NCI-H128 (cell line): Measurements from ENCODE around the gene ATP6V0A4.
"Not testable (repeated sequence)": the region's sequence is repeated elsewhere in the genome, so short reads cannot be mapped to it uniquely, and the experiment has no call there.

Experiments
- DNase-seq: peaks from one replicate; lab custom pipeline; 2025; ENCODE audit not compliant: unreplicated experiment; lab: John Stamatoyannopoulos, UW

The ATP6V0A4 gene

DNA sequence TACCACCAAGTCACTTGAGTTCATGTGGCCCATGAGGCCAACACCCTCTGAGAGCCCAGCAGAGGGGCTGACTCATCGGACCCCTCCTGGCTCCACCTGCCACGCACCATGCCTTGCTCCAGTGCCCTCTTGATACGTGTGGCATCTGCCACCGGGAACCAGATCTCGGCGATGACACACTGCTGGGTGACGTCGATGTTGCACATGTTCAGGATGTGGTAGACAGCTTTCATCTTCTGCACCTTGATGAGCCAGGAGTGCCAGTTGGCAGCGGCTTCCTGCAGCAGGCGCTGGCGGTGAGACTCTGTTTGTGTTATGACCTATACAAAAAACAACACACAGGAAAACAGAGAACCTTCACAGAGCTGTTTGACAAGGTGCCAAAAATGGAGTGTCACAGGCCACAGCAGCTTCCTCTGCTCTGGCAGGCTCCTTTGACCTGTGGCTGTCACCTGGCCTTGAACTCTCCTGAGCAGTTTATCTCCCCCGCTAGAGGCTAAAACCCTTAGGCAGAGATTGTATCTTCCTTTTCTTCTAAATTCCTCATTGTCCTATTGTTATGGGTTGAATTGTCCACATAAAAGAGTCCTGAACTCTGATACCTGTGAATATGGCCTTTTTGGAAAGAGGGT lies 45.4 kb downstream of the ATP6V0A4 start:
- no peak for DNase-seq

DNA sequence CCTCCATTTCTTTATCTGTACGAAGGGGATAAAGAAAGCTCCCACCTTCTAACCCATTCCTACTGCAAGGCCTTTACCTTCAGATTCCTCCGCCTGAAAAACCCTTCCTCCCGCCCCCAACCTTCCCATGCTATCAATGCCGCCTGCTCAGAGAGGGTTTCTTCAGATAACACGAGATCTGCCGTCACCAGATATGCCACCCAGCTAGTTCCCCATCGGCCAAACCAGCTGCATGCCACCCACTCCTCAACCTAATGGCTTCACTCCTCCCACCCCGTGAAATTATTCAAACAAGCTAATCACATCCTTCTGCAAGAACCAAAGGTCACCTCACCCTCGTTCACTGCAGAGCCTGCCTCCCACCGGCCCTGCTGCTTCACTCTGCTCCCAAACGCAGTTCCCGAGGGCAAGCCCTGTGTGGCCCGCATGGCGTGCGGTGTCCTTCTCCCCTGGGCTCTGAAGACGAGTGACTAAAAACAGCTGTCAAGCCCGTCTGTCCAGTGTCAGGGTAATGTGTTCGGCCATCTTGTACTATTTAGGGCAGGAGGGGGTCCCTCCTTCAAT lies 47.0 kb downstream of the ATP6V0A4 start:
- no peak for DNase-seq

- DNase-seq: no peak
Measured at GRCh38 chr7:138750473-138750872, 47.5 kb downstream of the ATP6V0A4 start.

GRCh38 chr7:138749960-138750359 lies 48.0 kb downstream of the ATP6V0A4 start:
- no peak for DNase-seq

GRCh38 chr7:138748666-138749065 lies 49.3 kb downstream of the ATP6V0A4 start:
- no peak for DNase-seq

- no peak for DNase-seq
Measured at GRCh38 chr7:138746073-138746472, 51.9 kb downstream of the ATP6V0A4 start.

DNA sequence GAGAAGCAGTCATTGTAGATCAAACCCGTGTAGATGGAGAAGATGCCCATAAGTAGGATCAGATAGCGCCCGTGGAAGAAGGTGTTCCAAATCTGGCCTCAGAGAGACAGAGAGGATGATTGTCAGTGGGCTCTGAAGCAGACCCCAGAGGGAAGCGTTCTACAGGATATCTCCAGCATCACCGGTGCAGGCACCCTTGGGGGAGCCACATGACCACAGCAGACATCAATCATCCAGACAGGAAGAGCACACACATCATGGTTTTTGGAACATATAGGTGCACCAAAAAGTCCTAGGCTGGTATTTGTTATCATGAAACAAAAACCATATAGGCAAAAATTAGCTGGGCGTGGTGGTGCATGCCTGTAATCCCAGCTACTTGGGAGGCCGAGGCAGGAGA lies 52.8 kb downstream of the ATP6V0A4 start:
- DNase-seq: no peak

- no peak for DNase-seq
Measured at GRCh38 chr7:138741453-138741735, 56.6 kb downstream of the ATP6V0A4 start.

DNA sequence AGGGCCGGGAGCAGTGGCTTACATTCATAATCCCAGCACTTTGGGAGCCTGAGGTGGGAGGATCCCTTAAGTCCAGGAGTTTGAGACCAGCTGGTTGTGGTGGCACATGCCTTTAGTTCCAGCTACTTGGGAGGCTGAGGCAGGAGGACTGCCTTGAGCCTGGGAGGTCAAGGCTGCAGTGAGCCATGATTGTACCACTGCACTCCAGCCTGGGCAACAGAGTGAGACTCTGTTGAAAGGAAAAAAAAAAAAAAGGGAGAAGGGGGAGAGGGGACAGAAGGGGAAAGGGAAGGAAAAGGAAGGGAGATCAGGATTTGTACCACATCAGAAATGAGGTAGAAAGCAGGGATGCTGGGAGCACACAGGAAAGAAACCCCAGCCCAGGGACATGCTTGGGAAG lies 58.1 kb downstream of the ATP6V0A4 start:
- no peak for DNase-seq

DNA sequence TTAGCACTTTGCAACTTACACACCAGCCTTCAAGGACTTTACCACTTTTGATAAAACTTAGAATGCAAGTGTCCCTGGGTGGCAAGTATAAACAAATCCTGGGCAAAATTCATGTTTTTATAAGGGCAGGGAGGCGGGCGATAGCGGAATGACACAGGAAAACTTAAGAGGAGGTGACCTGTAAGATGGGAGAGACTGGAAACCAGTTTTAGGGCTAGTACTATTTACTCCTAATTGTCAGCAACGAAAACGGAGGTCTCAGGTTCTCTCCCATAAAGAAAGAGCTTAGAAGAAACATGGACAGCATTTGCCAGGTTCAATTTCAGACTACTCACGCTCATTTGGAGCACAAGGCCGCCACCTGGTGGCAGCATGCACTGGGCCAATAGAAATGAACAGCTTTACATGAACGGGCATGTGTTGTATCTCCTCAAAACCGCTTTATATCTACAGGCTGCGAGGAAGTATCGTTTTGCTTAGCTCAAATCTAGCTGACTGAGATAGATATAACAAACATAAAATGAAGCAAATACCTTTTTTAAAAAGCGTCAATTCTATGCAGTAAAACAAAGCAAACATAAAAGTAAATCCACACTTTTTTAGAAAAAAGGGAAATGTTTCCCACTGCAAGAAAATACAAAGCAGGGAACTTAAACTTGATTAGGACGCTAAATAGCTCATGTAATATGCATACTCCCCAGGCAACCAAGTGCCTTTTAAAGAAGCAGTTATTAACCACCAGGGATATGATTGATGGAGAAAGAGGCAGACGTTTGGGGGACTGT lies 59.3 kb downstream of the ATP6V0A4 start:
- peak; percentile 89 for DNase-seq

DNA sequence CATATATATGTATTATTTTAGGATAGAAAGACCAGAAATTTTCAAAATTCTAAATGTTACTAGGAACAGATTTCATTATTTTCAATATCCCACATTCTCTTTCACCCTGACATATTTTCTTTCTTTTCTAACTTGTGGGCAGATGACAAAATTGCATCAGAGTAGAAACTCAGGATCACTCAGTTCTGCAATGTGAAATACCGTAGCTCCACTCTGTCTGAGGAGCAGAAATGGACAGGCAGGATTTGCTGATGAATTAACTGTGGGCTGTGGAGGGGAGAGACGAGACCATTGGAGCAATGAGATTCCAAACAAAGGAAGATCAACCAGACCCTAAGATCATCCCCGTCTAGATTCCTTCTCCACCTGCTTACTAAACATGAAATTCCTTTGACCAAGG lies 59.9 kb downstream of the ATP6V0A4 start:
- DNase-seq: no peak

DNA sequence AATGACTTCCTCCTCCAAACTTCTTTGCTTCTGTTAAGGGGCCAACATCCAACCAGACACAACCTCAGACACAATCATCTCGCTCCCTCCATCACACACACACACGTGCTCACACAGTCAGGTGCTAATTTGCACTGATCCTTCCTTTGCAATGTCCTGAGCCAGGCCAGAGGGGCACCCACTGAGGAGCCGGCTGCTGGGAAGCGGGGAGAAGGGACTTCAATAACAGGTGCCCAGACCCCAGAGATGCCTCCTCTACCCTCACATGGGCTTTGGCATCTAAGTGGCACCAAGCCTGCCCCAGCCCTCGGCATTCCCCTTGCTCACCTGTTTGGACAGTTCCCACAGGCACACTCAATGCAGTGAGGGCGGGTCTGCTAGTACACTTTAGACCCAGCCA lies 62.6 kb downstream of the ATP6V0A4 start:
- no peak for DNase-seq

GRCh38 chr7:138731733-138732132 lies 66.3 kb downstream of the ATP6V0A4 start:
- DNase-seq: not testable (repeated sequence)

- DNase-seq: no peak
Measured at GRCh38 chr7:138729444-138729843, 68.6 kb downstream of the ATP6V0A4 start.

GRCh38 chr7:138727336-138728099 lies 70.5 kb downstream of the ATP6V0A4 start:
- DNase-seq: no peak

- DNase-seq: no peak
Measured at GRCh38 chr7:138726288-138726687, 71.7 kb downstream of the ATP6V0A4 start.

- DNase-seq: no peak
Measured at GRCh38 chr7:138720286-138720685, 77.7 kb downstream of the ATP6V0A4 start.

DNA sequence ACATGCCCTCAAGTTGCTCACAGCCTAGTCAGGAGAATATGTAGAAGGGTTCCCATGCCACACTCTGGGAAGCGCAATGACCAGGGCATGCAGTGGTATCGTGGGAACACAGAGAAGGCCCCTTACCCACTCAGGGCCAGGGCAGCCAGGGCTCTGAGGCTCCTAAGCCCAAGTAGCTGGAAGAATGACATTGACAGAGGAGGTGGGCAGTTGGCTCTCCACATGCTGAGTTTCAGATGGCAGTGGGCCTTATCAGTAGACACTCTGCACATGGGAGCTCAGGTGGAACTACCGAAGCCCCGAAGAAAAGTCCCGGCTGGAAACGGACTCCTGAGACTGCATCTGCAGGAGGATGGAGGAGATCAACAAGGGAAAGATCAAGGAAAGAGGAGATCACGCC lies 81.1 kb downstream of the ATP6V0A4 start:
- DNase-seq: no peak

DNA sequence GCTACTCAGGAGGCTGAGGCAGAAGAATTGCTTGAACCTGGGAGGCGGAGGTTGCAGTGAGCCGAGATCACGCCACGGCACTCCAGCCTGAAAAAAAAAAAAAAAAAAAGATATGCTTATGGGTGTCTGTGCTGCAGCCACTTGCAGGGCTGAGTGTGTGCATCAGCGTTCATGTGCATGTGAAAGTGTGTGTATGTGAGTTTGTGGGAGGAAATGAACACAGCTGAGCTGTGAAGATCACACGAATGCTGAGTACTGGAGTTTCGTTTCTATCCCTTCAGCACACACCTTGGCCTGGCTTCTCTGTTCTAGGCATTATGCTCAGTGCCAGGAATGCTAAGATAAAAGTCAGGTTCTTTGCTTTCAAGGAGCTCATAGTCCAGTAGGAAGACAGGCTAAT lies 84.8 kb downstream of the ATP6V0A4 start:
- DNase-seq: no peak

DNA sequence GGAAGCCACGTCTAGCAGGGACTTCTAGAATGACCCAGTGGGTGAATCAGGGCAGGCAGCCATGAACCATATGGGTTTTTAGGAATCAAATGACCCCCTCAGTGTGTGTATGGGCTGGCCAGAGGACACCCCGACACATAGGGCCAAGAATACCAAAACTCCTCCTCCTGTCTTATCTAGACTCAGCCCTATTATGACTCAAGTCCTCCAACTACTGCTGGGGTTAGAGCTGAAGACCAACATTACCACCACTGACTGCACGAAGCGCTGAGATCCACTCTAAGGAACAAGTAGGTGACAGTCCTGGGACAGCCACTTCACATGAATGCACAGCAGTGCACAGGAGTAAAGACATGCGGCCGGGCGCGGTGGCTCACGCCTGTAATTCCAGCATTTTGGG lies 85.3 kb downstream of the ATP6V0A4 start:
- DNase-seq: no peak

DNA sequence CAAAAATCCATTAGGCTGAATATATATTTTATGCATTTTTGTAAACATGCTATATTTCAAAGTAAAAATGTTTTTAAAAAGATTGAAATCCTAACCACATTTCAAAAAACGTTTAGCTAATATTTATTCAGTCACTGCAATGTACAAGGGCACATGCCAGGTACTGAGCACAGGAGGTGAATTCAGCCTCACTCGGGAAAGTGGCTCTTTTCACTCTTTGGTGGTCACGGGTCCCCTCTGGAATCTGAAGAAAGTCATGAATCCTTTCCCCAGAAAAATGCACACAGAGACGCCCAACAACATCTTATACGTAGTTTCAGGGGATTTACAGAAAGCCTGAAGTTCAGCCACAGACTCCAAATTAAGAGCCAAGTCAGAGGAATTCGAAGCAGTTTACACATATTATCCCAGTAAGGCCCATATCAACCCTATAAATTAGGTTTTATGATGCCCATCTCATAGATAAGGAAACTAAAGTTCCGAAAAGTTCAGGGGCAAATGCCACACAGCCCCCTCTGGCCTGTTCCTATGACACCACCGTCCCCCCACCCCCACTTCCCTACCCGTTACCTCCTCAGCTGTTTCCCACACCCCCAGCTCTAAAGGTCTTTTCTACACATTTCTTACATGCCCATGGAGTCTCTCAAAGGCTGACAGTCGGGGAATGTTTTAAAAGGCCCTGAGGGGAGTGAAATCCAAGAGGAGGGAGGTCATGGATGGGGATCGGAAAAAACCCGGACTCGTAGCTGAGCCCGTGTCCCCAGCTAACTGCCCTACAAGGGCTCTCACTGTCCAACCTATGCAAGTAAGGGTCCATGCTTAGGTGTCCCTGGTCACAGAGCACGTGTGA lies 87.2 kb downstream of the ATP6V0A4 start:
- no peak for DNase-seq
